SU-DHL-6 (cell line): ENCODE results near the gene ANXA8.
"Not testable (repeated sequence)": the region's sequence is repeated elsewhere in the genome, so short reads cannot be mapped to it uniquely, and the experiment has no call there.

Experiments used
- H2AFZ ChIP-seq: fragments of 200-600 bp; sonication (generic); 2 replicates; pipeline ENCODE4 v1.6.1; 2014; ENCODE audit warnings: low read depth, mild to moderate bottlenecking, moderate library complexity, mixed read lengths, antibody characterized with exemption, low read length; ENCODE audit not compliant: severe bottlenecking
- H3F3A ChIP-seq: fragments of 200-600 bp; shearing (Covaris generic); 2 replicates; pipeline ENCODE4 v1.6.0; 2016; ENCODE audit warnings: antibody characterized with exemption, mild to moderate bottlenecking; ENCODE audit not compliant: insufficient read depth
- H3K27ac ChIP-seq: fragments of 200-600 bp; sonication (generic); 2 replicates; pipeline ENCODE4 v1.5.1; 2016; ENCODE audit warnings: low read depth, mild to moderate bottlenecking, low read length, moderate library complexity, mixed read lengths
- H3K27me3 ChIP-seq: fragments of 200-600 bp; sonication (generic), shearing (Covaris generic); 2 replicates; pipeline ENCODE4 v1.6.0; 2014; ENCODE audit warnings: mild to moderate bottlenecking, low read length
- H3K36me3 ChIP-seq: fragments of 200-600 bp; sonication (generic); 2 replicates; pipeline ENCODE4 v1.6.1; 2014; ENCODE audit warnings: mild to moderate bottlenecking, low read length, mixed read lengths
- H3K4me2 ChIP-seq: fragments of 300-600, 200-600 bp; shearing (Covaris generic), sonication (generic); 2 replicates; pipeline ENCODE4 v1.6.0; 2014; ENCODE audit warnings: low read length, low read depth, mild to moderate bottlenecking; ENCODE audit not compliant: poor library complexity, severe bottlenecking
- H3K4me3 ChIP-seq: fragments of 200-600 bp; sonication (generic); 2 replicates; pipeline ENCODE4 v1.5.1; 2014; ENCODE audit warnings: antibody characterized with exemption, low read length, mild to moderate bottlenecking, mixed read lengths; ENCODE audit not compliant: insufficient read depth, poor library complexity, severe bottlenecking
- H3K79me2 ChIP-seq: fragments of 200-600 bp; sonication (generic); 2 replicates; pipeline ENCODE4 v1.6.1; 2014; ENCODE audit warnings: mild to moderate bottlenecking, low read length, moderate library complexity; ENCODE audit not compliant: insufficient read depth
- H3K9ac ChIP-seq: fragments of 200-600 bp; sonication (generic); 2 replicates; pipeline ENCODE4 v1.7.0; 2014; ENCODE audit warnings: mild to moderate bottlenecking, low read length
- H3K9me2 ChIP-seq: fragments of 200-600 bp; sonication (generic); replicated peaks from 2 replicates; pipeline ENCODE4 v1.6.1; 2014; ENCODE audit warnings: low read length; ENCODE audit not compliant: insufficient read depth
- H3K9me3 ChIP-seq: fragments of 200-600 bp; sonication (generic); 2 replicates; pipeline ENCODE4 v1.6.1; 2014; ENCODE audit warnings: low read length, mixed read lengths; ENCODE audit not compliant: insufficient read depth
- H4K20me1 ChIP-seq: fragments of 200-600 bp; sonication (generic); 2 replicates; pipeline ENCODE4 v1.6.1; 2014; ENCODE audit warnings: low read depth, mild to moderate bottlenecking, antibody characterized with exemption, low read length, moderate library complexity, mixed read lengths

ANXA8 gene

GRCh38 chr10:47483923-47484322, at the start of gene ANXA8:
TSS of gene ANXA8 (minus strand) at chr10:47484115. CDS start at chr10:47483933, 182 bp downstream.
- H3K27me3 ChIP-seq, H3K4me3 ChIP-seq, H3K27ac ChIP-seq, H3K9ac ChIP-seq, H3K36me3 ChIP-seq, H3K9me2 ChIP-seq, H3K79me2 ChIP-seq, H2AFZ ChIP-seq, H4K20me1 ChIP-seq, H3K9me3 ChIP-seq, H3F3A ChIP-seq, H3K4me2 ChIP-seq: not testable (repeated sequence)

- not testable (repeated sequence) for H3K79me2 ChIP-seq, H3F3A ChIP-seq, H3K4me2 ChIP-seq, H3K27me3 ChIP-seq, H4K20me1 ChIP-seq, H3K27ac ChIP-seq, H3K9ac ChIP-seq, H3K9me2 ChIP-seq, H3K9me3 ChIP-seq, H3K36me3 ChIP-seq, H2AFZ ChIP-seq, H3K4me3 ChIP-seq
Observed at GRCh38 chr10:47523475-47523874, 39.6 kb upstream of the ANXA8 start, which contains the start of gene AGAP9. TSS of gene AGAP9 (minus strand) at chr10:47523638. CDS start at chr10:47523526, 112 bp downstream.

- not testable (repeated sequence) for H3K4me2 ChIP-seq, H3K4me3 ChIP-seq, H3K9me3 ChIP-seq, H3K36me3 ChIP-seq, H3K79me2 ChIP-seq, H3F3A ChIP-seq, H2AFZ ChIP-seq, H3K27me3 ChIP-seq, H3K27ac ChIP-seq, H4K20me1 ChIP-seq, H3K9ac ChIP-seq, H3K9me2 ChIP-seq
Observed at GRCh38 chr10:47502313-47502712, 18.4 kb upstream of the ANXA8 start.

GRCh38 chr10:47494226-47494625, 10.3 kb upstream of the ANXA8 start:
- not testable (repeated sequence) for H3K9me3 ChIP-seq, H4K20me1 ChIP-seq, H3K27me3 ChIP-seq, H3K27ac ChIP-seq, H3K36me3 ChIP-seq, H3K79me2 ChIP-seq, H3K4me2 ChIP-seq, H3K9ac ChIP-seq, H3F3A ChIP-seq, H3K4me3 ChIP-seq, H2AFZ ChIP-seq, H3K9me2 ChIP-seq

GRCh38 chr10:47491600-47491999, 7.7 kb upstream of the ANXA8 start, which contains the start of gene FAM25G:
TSS of gene FAM25G (minus strand) at chr10:47491700. CDS start at chr10:47491674, 26 bp downstream.
- not testable (repeated sequence) for H3K4me2 ChIP-seq, H3K9me2 ChIP-seq, H3K27ac ChIP-seq, H2AFZ ChIP-seq, H3K4me3 ChIP-seq, H3K9ac ChIP-seq, H3K36me3 ChIP-seq, H3F3A ChIP-seq, H4K20me1 ChIP-seq, H3K9me3 ChIP-seq, H3K27me3 ChIP-seq, H3K79me2 ChIP-seq

- H3K9me3 ChIP-seq, H4K20me1 ChIP-seq, H3K36me3 ChIP-seq, H3K27ac ChIP-seq, H3K4me3 ChIP-seq, H3F3A ChIP-seq, H2AFZ ChIP-seq, H3K9ac ChIP-seq, H3K79me2 ChIP-seq, H3K27me3 ChIP-seq, H3K9me2 ChIP-seq, H3K4me2 ChIP-seq: not testable (repeated sequence)
Observed at GRCh38 chr10:47489630-47490029, 5.7 kb upstream of the ANXA8 start.

- H3K36me3 ChIP-seq, H3K9me2 ChIP-seq, H3F3A ChIP-seq, H3K4me2 ChIP-seq, H4K20me1 ChIP-seq, H3K9ac ChIP-seq, H3K27me3 ChIP-seq, H3K9me3 ChIP-seq, H3K4me3 ChIP-seq, H3K79me2 ChIP-seq, H2AFZ ChIP-seq, H3K27ac ChIP-seq: not testable (repeated sequence)
Observed at GRCh38 chr10:47485943-47486342, 2.0 kb upstream of the ANXA8 start.

- H3K9me3 ChIP-seq, H3F3A ChIP-seq, H3K36me3 ChIP-seq, H3K9ac ChIP-seq, H3K4me2 ChIP-seq, H3K27ac ChIP-seq, H3K79me2 ChIP-seq, H3K4me3 ChIP-seq, H3K27me3 ChIP-seq, H4K20me1 ChIP-seq, H2AFZ ChIP-seq, H3K9me2 ChIP-seq: not testable (repeated sequence)
Observed at GRCh38 chr10:47484786-47485185, 871 bp upstream of the ANXA8 start.
